Activated CD4-positive, CD25-positive, alpha-beta regulatory T cell treated with anti-CD3 and anti-CD28 coated beads, Interleukin-2, amount 50 U/mL, for 72 hours (primary cell): Measurements from ENCODE around the gene CHRNE.

Source experiments
- DNase-seq: peaks from one replicate; pipeline ENCODE4 v3.0.0; 2021

CHRNE gene

DNA sequence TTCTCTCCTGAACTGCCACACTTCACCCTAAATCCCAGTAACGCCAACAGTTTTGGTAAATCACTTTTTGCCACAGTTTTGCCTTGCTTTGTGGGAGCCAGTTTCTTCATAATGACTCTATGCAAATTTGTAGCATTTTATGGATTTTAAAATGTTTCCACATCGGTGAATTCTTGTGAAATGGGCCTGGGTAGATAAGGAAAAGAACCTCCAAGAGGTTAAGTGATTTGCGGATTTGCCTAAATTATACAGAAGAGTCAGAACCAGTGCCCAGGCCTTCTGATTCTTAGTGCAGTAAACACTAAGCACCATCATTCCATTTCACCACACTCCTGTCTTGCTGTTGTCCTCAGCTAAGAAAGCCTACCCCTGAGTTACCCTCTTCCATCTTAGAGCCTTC lies 51.8 kb downstream of the CHRNE start:
- DNase-seq = no peak

- no peak for DNase-seq
Measured at GRCh38 chr17:4850246-4850645, 52.7 kb downstream of the CHRNE start.

DNA sequence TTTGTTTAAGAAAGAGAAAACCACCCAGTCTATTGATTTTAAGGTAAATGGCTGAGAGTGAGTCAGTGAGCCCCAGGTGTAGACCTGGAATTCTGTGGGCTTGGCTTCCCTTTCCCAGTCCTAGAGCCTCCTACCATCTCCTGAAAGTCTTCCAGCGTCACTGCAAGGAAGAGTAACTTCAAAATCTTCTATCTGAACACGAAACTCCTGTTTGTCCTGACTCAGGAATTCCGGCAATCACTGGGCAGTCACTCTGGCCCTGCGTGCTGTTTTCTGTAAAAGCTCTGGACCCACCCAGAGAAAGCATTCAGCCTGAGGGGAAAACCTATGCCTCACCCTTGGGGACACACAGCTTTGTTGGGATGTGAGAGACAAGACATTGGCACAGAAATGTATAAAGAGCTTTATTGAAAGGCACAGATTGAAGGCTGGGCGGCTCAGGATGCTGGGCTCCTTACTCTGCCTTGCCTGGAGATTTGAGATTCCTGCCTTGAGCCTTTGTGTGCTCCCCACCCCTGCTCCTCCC lies 53.8 kb downstream of the CHRNE start:
- DNase-seq = no peak
